Calu3 (cell line): ENCODE data around the gene TBX20. TPM values are rescaled to one million over a fixed set of nuclear protein-coding genes. Genes with fewer than 3 reads are reported as not detected.
A peak's percentile ranks its signal among the peaks of the same experiment; 100 is the strongest.
"Not testable (repeated sequence)": the region's sequence is repeated elsewhere in the genome, so short reads cannot be mapped to it uniquely, and the experiment has no call there.

Source experiments
- BruUV-seq: library from RNA; stranded (reverse); fragments of 400-500 nt; replicated peaks from 2 replicates; lab custom pipeline; 2021; lab: Mats Ljungman, UMichigan
- CTCF ChIA-PET: fragments of 300-600 bp; sonication (Branson Sonifier 250); formaldehyde crosslinking; loops from one replicate; lab custom pipeline; 2022; ENCODE audit warnings: antibody characterized with exemption; lab: Charles Lee
- DNase-seq: peaks from one replicate; pipeline ENCODE4 v3.0.0; 2022
- H3K27ac Mint-ChIP-seq: one replicate; pipeline ENCODE4 v1.8.0; 2022; ENCODE audit warnings: mixed read lengths; ENCODE audit not compliant: unreplicated experiment
- H3K27me3 Mint-ChIP-seq: one replicate; pipeline ENCODE4 v1.8.0; 2022; ENCODE audit warnings: mixed read lengths; ENCODE audit not compliant: unreplicated experiment
- H3K36me3 Mint-ChIP-seq: one replicate; pipeline ENCODE4 v1.8.0; 2022; ENCODE audit warnings: mild to moderate bottlenecking, moderate library complexity, mixed read lengths; ENCODE audit not compliant: insufficient read depth, unreplicated experiment
- H3K4me1 Mint-ChIP-seq: one replicate; pipeline ENCODE4 v1.8.0; 2022; ENCODE audit warnings: mild to moderate bottlenecking, low read depth, mixed read lengths; ENCODE audit not compliant: unreplicated experiment
- H3K4me3 Mint-ChIP-seq: one replicate; pipeline ENCODE4 v1.8.0; 2022; ENCODE audit warnings: mild to moderate bottlenecking, low read depth, moderate library complexity, mixed read lengths; ENCODE audit not compliant: unreplicated experiment
- H3K9me3 Mint-ChIP-seq: one replicate; pipeline ENCODE4 v1.8.0; 2022; ENCODE audit warnings: low read depth, mixed read lengths; ENCODE audit not compliant: unreplicated experiment
- CTCF ChIP-seq: fragments of 200-600 bp; IDR thresholded peaks from one replicate; pipeline ENCODE4 v1.8.0; 2022; ENCODE audit warnings: antibody characterized with exemption; ENCODE audit not compliant: unreplicated experiment
- intact Hi-C: fragments of 100-400 bp; cut with micrococcal nuclease; formaldehyde crosslinking; loops from one replicate; pipeline ENCODE4 v1.10.0; 2022; ENCODE audit not compliant: unreplicated experiment
- total RNA-seq: library from RNA; stranded (reverse); gene quantifications from 2 replicates; pipeline ENCODE4 v1.2.3, GENCODE V29; 2022

TBX20 gene
- total RNA-seq, 1 experiment from 2014 or later, result 3.4 TPM

GRCh38 chr7:35185908-35186731 lies 67.8 kb downstream of the TBX20 start:
- peak; percentile 68 for DNase-seq
- Mint-ChIP-seq H3K9me3 (no peaks in the 10 kb centered on the region), H3K36me3 (peaks cover 14% of the 10 kb centered on the region), H3K4me3 (peak overlapping the region; percentile 91), H3K27me3 (peaks cover 37% of the 10 kb centered on the region), H3K27ac (peak overlapping the region; percentile 22), H3K4me1 (peaks cover 27% of the 10 kb centered on the region)
- no TSS peak for BruUV-seq
- CTCF ChIA-PET, result interaction anchor here (0.6 to 1.2 kb wide), 4 partner anchors 148 to 522 kb away, joined by 3 to 5 read pairs (median 4); no protein-coding TSS in a partner anchor
- TF ChIP-seq CTCF, result peak; percentile 48
- intact Hi-C loops, result loop anchor here (5.0 to 10.0 kb wide), 2 partner anchors 436 to 511 kb away; no protein-coding TSS in a partner anchor

GRCh38 chr7:35185578-35185907 lies 68.4 kb downstream of the TBX20 start:
- peaks cover 37% of the 10 kb centered on the region for H3K27me3 Mint-ChIP-seq
- not testable (repeated sequence) for DNase-seq, H3K27ac Mint-ChIP-seq, BruUV-seq, H3K9me3 Mint-ChIP-seq
- CTCF ChIA-PET, result interaction anchor here (0.6 to 1.2 kb wide), 3 partner anchors 147 to 522 kb away, joined by 3 to 5 read pairs (median 3); no protein-coding TSS in a partner anchor
- peaks cover 27% of the 10 kb centered on the region for H3K4me1 Mint-ChIP-seq
- intact Hi-C loops, result loop anchor here (5.0 to 10.0 kb wide), 2 partner anchors 437 to 511 kb away; no protein-coding TSS in a partner anchor
- peak overlapping the region; percentile 91 for H3K4me3 Mint-ChIP-seq
- H3K36me3 Mint-ChIP-seq, result peaks cover 14% of the 10 kb centered on the region

- H3K36me3 Mint-ChIP-seq, result peaks cover 14% of the 10 kb centered on the region
- DNase-seq, H3K27ac Mint-ChIP-seq, CTCF ChIA-PET, BruUV-seq, H3K9me3 Mint-ChIP-seq: not testable (repeated sequence)
- H3K4me3 Mint-ChIP-seq, result peak overlapping the region; percentile 91
- peaks cover 27% of the 10 kb centered on the region for H3K4me1 Mint-ChIP-seq
- intact Hi-C loops, result loop anchor here (5.0 to 10.0 kb wide), 3 partner anchors 113 to 510 kb away; no protein-coding TSS in a partner anchor
- H3K27me3 Mint-ChIP-seq, result peaks cover 37% of the 10 kb centered on the region
These were observed 68.9 kb downstream of the TBX20 start for GRCh38 chr7:35184961-35185360.

- BruUV-seq, H3K9me3 Mint-ChIP-seq, H3K27ac Mint-ChIP-seq, DNase-seq, H3K4me3 Mint-ChIP-seq: not testable (repeated sequence)
- Mint-ChIP-seq H3K4me1 (peaks cover 27% of the 10 kb centered on the region), H3K27me3 (peaks cover 37% of the 10 kb centered on the region), H3K36me3 (peaks cover 14% of the 10 kb centered on the region)
- intact Hi-C loops, result loop anchor here (5.0 to 10.0 kb wide), 2 partner anchors 112 to 509 kb away; no protein-coding TSS in a partner anchor
- CTCF ChIA-PET, result interaction anchor here (0.6 kb wide), 1 partner anchor 380 kb away, joined by 3 read pairs; no protein-coding TSS in a partner anchor
These were observed 69.9 kb downstream of the TBX20 start for GRCh38 chr7:35183873-35184503.

- intact Hi-C loops, result loop anchor here (5.0 to 10.0 kb wide), 2 partner anchors 108 to 506 kb away; no protein-coding TSS in a partner anchor
These were observed 73.2 kb downstream of the TBX20 start for GRCh38 chr7:35180665-35181064.

GRCh38 chr7:35173176-35173575 lies 80.7 kb downstream of the TBX20 start:
- intact Hi-C loops, BruUV-seq, H3K4me3 Mint-ChIP-seq, H3K9me3 Mint-ChIP-seq, H3K27me3 Mint-ChIP-seq, H3K27ac Mint-ChIP-seq, H3K36me3 Mint-ChIP-seq, DNase-seq, H3K4me1 Mint-ChIP-seq, CTCF ChIA-PET: not testable (repeated sequence)

More at GRCh38 chr7:35180665-35181064, 73.2 kb downstream of the TBX20 start:
- H3K4me1 Mint-ChIP-seq, H3K36me3 Mint-ChIP-seq, H3K9me3 Mint-ChIP-seq, H3K4me3 Mint-ChIP-seq, BruUV-seq, H3K27ac Mint-ChIP-seq, DNase-seq, CTCF ChIA-PET: not testable (repeated sequence)
- H3K27me3 Mint-ChIP-seq, result peaks cover 13% of the 10 kb centered on the region

GRCh38 chr7:35172131-35172530 lies 81.8 kb downstream of the TBX20 start:
- H3K27ac Mint-ChIP-seq, H3K9me3 Mint-ChIP-seq, CTCF ChIA-PET: not testable (repeated sequence)

GRCh38 chr7:35167658-35168057 lies 86.2 kb downstream of the TBX20 start:
- BruUV-seq, H3K27ac Mint-ChIP-seq, H3K27me3 Mint-ChIP-seq, CTCF ChIA-PET, H3K4me1 Mint-ChIP-seq, intact Hi-C loops, DNase-seq, H3K9me3 Mint-ChIP-seq, H3K4me3 Mint-ChIP-seq, H3K36me3 Mint-ChIP-seq: not testable (repeated sequence)

More at GRCh38 chr7:35172131-35172530, 81.8 kb downstream of the TBX20 start:
- H3K4me3 Mint-ChIP-seq, H3K36me3 Mint-ChIP-seq, H3K27me3 Mint-ChIP-seq, H3K4me1 Mint-ChIP-seq, BruUV-seq, intact Hi-C loops, DNase-seq: not testable (repeated sequence)
